GM18502 (cell line): ENCODE data around the gene LAIR2.
"Not testable (repeated sequence)": the region's sequence is repeated elsewhere in the genome, so short reads cannot be mapped to it uniquely, and the experiment has no call there.

Source experiments
- ATAC-seq: cut with Tn5 transposase; IDR thresholded peaks from one replicate; pipeline ENCODE4 v1.9.1; 2021; ENCODE audit warnings: mild to moderate bottlenecking; ENCODE audit not compliant: unreplicated experiment, poor library complexity

Gene LAIR2

DNA sequence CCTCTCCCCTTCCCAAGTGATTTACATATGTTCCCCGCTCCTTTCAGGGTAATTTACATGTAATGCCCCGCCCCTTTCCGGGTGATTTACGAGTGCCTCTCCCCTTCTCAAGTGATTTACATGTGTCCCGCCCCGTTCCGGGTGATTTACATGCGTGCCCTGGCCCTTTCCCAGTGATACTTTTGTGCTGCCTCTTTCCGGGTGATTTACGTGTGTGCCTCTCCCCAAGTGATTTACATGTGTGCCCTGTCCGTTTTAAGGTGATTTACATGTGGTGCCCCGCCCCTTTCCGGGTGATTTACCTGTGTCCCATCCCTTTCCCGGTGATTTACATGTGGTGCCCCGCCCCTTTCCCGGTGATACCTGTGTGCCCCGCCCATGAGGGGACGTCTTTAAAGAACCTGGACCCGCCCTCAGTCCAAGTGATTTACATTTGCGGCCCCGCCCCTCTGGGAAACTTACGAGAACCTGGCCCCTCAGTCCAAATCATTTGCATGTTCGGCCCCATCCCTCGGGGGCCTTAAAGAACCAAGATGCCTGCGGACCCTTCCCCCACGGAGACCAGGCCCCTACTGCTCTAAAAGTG is 38.5 kb upstream of the LAIR2 start:
- peak; percentile 51 for ATAC-seq

DNA sequence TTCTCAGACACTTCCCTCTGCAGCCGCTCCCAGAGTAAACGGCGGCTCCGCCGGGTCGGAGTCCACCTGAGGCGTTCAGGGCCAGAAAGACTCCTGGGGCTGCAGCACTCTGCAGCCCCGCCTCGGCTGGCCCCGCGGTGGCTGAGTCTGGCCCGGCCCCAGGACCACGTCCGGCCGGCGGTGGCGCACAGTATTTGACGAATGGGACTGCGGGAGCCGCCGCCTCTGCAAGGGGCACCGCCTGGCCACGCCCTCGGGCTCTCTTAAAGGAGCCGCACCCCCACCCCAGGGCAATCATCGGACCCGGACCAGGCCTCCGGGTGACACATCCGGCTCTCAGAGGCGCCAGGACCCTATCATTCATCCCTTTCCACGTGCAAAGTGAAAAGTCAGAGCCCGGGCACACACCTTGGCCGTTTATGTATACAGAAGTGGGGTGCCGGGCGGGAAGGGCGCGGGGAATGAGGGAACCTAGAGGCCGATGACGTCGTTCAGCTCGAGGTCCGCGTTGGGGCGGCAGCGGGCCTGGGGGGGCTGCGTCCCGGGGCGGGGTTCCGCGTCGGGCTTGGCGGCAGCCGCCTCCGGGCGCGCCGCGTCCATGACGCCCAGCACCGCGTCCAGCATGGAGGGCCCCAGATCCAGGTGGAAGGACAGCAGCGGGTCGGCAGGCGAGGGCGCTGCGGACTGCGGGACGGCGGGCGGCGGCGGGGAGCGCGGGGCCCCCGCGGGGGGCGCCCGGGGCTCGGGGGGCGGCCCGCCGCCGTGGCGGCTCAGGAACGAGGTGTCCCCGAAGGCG is 37.8 kb upstream of the LAIR2 start:
- peak; percentile 53 for ATAC-seq

DNA sequence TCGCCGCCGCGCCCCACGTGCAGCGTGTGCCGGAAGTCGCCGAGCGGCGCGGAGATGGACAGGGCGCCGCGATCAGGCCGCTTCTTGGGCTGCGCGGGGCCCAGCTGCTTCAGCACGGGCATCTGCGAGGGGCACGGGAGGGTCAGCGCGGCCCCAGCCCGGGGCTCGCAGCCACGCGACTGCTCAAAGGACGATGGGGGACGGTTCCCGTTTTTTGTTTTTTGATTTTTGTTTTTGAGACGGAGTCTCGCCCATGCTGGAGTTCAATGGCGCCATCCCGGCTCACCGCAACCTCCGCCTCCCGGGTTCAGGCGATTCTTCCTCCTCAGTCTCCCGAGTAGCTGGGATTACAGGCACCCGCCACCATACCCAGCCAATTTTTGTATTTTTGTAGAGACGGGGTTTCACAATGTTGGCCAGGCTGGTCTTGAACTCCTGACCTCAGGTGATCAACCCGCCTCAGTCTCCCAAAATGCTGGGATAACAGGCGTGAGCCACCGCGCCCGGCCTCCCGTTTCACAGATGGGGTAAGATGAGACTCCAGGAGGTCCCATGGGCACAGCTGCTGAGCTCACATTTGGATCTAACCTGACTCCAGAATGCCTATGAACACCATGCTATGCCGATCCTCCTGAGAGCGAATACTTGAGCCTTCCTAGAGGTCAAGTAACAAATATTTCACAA is 37.1 kb upstream of the LAIR2 start:
- no peak for ATAC-seq

DNA sequence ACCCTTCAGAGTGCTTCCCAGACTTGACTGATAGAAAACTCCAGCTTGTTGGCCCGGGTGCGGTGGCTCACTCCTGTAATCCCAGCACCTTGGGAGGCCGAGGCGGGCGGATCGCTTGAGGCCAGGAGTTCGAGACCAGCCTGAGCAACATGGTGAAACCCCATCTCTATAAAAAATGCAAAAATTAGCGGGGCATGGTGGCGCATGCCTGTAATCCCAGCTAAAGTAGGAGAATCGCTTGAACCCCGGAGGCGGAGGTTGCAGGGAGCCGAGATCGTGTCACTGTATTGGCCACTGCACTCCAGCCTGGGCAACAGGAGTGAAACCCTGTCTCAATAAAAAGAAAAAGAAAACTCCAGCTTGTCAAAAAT is 36.5 kb upstream of the LAIR2 start:
- ATAC-seq, result not testable (repeated sequence)

DNA sequence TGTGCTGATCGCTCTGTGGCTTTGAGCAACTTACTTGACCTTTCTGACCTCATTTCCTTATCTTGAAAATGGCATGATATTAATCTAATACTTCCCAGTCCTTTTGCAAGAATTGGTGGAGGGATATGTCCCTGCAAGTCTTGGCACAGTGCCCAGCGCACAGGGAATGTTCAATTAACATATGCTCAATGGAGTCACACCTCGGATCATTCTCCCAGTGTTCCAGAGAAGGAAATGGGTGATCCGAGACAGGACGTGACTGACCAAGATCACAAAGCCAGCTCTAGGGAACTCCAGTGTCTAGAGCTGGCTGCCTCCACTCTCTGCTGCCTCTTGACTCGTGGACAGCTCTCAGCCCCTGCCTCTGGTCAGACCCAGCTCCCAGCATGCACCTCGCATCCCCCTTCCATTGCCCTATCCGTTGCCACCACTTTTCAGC is 33.1 kb upstream of the LAIR2 start:
- no peak for ATAC-seq

DNA sequence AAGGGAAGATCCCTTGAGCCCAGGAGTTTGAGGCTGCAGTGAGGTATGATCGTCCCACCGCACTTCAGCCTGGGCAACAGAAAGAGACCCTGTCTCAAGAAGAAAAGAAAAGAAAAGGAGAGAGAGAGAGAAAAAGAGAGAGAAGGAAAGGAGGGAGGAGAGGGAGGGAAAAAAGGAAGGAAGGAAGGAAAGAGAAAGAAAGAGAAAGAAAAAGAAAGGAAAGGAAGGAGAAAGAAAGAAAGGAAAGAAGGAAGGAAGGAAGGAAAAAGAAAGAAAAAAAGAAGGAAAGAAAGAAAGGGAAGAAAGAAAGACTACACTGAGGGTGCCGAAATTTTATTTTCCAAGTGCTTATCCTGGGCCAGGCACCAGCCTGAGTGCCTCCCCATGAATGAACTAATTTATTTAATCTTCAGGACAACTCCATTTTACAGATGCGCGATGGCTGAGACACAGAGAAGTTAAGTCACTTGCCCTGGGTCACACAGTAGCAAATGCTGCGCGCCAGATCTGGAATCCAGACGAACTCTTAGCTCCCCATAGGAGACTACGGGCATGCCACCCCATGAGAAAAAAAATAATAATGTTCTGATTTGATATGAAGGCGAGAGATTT is 32.2 kb upstream of the LAIR2 start:
- no peak for ATAC-seq

DNA sequence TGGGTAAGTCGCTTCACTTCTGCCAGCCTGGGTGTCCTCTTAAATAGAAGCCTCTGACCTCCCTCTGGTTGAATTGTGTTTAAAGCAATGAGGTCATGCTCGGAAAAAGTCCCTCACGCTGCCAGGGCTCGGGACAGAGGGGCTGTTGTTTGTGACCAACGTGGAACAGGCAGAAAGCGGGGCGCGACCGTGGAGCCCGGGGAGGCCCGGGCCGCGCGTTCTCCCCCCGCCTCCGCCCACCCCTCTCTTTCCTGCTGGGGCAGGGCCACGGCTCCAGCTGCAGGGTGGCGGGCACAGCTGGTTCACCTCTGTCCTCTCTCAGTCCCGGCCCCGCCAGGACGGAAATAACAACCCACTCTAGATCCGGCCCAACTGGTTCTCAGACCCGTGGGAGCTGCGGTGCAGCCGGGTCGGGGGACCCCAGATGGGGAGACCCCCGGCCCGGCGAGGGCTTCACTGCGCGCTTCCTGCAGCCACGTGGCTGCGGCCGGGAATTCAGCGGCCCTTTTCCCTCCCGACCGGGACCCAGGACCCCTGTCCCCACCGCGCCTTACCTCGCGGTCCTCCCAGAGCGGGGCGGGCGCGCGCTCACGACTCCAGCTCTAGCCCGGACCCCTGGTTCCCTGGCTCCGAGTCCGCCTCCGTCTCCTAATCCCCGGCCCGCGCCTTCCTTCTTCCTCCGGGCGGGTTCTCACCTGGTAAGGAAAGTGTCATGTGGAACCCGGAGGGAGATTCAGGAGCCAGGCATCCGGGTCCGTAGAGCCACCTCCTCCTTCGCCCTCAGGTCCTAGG is 31.4 kb upstream of the LAIR2 start:
- no peak for ATAC-seq

DNA sequence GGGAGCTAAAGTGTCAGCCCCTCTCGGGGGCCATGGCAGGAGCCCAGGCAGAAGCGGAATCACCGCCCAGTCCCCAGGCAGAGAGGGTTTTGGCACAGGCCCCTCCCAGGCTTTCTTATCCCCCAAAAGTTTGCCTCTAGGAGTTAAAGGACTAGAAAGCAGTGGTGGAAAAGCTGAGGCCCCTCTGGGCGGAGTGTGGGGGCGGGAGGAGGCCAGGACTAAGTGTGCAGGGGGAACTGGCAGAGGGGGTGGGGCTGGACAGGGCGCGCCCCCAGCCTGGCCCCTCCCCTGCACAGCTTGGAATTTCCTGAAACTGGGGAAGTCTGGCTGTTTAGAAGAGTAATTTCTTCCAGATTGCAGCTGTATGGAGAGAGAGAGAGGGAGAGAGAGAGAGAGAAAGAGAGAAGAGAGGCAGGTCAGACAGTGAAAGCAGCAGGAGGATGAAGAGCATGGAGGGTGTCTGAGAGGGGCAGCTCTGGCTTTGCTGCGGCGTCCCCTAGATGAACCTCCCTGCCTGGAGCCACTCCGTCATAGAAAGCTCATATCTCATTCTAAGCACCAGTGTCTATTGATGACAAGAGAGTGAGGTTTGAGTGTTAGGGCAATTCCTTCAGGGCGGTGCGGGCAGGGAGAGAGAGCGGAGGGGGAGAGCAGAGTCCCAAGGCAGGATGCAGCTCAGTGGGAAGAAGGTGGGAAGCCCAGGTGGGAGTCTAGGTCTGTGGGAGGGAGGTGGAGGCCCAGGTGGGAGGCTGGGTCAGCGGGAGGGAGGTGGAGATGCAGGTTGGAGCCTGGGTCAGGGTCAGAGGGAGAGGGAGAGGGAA is 29.4 kb upstream of the LAIR2 start, which contains the start of gene CDC42EP5:
CDC42EP5 (minus strand) TSS at position 226 of the 821 bp plus-strand sequence. CDS start 7,749 bp downstream, outside the sequence.
- ATAC-seq, result no peak

DNA sequence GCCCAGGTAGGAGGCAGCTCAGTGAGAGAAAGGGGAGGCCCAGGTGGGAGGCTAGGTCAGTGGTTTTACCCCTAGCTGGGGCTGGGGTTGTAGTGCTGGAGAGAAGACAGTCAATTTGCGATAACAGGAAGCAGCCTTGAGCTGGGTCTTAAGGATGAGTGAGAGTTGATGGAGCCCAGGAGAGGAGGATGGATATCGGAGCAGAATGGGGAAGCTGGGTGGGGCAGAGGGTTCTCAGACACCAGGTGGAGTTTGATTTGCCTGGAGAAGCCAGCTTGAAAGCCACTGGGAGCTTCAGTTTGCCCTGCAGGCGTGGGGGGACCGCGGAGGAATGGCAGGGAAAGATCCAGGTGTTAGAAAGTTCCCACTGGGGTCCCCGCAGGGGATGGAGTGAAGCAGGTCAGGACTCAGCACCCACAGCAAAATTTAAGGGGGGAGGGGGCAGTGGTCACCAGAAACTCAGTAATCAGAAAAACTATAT is 28.7 kb upstream of the LAIR2 start:
- no peak for ATAC-seq

DNA sequence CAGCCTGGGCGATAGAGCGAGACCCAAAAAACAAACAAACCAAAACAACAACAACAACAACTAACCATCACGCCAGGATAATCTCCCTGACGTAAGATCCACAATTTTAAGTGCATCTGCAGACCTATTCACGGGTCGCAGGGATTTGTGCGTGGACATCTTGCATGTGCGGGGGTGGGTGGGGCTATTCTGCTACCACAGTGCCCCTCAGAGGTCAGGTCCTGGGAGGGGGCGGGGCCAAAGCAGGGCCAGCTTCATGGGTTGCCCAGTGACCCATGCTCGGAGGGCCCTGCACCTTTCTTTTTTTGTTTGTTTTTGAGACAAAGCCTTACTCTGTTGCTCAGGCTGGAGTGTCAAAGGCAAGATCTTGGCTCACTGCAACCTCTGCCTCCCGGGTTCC is 26.9 kb upstream of the LAIR2 start:
- no peak for ATAC-seq

DNA sequence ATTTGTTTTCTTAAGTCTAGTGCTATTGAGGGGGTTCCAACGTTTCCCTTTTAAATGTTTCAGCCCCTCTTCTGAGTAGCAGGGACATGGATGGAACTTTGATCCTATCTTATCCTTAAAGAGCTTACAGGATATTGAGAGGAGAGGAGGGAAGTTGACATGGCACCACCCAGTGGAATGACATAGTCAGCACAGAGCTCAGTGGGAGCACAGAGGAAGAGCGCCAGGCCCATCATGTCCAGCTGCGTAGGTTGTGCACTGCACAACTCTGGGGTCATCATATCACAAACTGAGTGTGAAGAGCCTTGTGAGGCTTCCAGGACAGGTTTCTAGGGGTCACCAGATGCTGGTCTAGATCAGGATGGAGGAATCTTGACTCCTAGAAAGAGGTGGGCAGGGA is 25.0 kb upstream of the LAIR2 start:
- no peak for ATAC-seq

DNA sequence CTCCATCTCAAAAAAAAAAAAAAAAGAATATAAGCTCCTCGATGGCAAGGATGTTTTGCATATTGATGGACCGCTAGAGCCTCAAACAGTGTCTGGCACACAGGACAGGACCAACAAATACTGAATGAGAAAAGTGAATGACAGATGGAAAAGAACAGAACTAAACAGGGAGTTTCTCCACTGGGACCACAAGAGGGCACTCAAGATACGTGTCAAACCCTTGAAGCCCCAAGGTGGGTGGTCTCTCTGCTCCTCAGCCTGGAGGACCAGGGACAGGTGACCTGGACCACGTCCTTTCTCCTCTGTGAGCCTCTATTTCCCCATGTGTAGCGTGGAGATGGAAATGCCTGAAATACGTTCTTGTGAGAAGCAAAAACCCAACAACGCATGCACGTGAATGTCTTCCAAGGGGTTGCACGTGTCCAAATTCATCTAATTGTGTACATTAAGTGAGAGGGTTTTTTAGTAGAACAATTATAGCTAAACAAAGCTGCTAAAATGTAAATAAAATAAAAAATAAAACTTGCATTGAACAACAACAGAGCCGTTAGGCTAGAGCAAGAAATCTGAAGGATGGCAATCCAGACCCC is 23.9 kb upstream of the LAIR2 start:
- no peak for ATAC-seq

DNA sequence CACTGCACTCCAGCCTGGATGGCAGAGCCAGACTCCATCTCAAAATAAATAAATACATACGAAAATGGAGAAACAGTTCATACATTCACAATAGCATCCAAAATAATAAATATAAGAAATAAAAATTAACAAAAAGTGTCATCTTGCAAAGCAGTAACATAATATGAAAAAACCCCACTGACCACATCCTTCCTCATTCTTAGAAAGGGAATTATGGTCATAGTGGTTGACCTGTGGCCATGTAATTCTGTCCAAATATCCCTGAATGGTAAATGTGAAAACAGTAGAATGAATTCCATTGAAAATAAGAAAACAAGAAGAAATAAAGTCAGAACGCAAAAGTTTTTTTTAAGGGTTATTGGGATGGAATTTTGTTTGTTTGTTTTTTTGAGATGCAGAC is 22.6 kb upstream of the LAIR2 start:
- ATAC-seq, result no peak

DNA sequence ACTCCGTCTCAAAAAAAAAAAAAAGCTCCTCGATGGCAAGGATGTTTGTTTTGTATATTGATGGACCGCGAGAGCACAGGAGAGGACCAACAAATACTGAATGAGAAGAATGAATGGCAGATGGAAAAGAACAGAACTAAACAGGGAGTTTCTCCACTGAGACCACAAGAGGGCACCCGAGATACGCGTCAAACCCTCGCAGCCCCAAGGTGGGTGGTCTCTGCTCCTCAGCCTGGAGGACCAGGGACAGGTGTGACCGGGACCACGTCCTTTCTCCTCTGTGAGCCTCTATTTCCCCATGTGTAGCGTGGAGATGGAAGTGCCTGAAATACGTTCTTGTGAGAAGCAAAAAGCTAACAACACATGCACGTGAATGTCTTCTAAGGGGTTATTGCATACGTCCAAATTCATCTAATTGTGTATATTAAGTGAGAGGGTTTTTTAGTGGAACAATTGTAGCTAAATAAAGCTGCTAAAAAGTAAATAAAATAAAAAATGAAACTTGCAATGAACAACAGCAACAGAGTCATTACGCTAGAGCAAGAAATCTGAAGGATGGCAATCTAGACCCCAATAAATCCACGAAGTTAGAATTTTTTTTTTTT is 21.2 kb upstream of the LAIR2 start:
- ATAC-seq, result no peak

DNA sequence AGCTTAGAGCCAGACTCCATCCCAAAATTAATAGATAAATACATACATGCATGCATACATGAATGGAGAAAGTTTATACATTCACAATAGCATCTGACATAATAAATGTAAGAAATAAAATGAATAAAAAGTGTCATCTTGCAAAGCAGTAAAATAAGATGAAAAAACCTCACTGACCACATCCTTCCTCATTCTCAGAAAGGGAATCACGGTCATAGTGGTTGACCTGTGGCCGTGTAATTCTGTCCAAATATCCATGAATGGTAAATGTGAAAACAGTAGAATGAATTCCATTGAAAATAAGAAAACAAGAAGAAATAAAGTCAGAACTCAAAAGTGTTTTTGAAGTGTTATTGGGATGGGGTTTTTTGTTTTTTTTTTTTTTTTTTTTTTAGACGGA is 19.7 kb upstream of the LAIR2 start:
- ATAC-seq, result no peak

DNA sequence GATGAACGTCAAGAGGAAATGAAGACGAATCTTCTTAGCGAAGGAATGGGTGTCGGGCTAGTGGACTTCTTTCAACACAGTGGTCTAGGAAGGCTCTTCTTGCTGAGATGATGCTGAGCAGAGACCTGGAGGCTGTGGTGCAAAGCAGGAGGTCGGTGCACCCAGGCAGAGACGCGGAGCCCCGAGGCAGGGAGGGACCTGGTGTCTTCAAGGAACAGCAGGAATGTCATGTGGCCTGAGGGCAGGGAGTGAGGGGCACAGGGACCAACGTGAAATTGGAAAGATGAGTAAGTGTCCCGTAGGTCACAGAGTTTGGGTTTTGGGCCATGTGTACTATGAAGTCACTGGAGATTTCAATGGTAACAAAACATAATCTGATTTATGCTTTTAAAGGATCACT is 18.2 kb upstream of the LAIR2 start:
- ATAC-seq, result no peak

DNA sequence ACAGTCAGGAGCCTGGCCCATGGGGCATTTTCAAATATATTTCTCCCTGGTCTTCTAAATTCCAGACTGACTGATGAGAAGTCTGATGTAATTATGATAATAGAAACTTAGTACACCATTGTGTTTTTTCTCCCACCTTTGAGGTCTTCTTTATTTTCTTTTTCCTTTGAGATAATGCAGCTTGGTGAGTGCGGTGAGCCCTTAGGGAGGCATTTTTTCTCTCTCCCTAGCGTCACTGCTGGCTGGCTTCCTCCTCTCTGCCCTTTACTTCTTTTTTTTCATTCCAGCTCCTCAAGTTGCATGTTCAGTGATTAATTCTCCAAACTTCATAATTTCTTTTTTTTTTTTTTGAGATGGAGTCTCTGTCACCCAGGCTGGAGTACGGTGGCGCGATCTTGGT is 16.8 kb upstream of the LAIR2 start:
- ATAC-seq, result no peak

DNA sequence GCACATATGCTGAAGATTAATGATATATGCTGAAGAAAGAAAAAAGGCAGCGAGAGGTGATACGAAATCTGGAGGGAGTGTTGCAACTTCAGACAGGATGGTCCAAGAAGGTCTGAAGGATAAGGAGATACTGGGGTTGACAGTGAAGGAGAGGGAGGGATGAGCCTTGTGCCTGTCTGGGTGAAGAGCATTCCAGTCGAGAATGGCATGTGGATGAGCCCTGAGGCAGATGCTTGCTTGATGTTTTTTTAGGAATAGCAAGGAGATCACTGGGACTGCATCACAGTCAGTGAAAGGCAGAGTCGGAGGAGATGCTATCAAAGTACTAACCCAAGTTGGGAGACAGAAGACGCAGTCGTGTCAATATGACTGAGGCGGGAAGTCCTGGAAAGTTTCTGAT is 13.3 kb upstream of the LAIR2 start:
- ATAC-seq, result no peak

DNA sequence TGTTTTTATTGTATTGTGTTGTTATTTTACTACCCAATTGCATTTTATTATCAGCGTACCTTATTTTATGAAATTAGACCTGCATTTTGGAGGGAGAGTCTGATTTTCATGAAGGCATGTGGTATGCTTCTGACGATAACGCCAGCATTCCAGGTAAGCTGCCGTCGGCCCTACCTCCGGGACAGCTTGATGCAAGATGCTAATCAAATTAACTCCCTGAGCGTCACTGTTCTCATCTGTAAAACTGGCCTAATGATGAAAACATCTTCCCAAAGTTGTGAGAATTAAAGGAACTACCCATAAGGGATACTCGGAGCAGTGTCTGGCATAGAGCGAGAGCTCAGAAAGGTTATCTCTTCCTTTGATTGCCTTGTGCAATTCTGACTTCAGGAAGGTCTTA is 12.9 kb upstream of the LAIR2 start:
- ATAC-seq, result no peak
